CD4-positive, alpha-beta memory T cell (primary cell): ENCODE results near the gene RGS3. TPM values are rescaled to one million over a fixed set of nuclear protein-coding genes. Genes with fewer than 3 reads are reported as not detected.

Experiments
- CTCF ChIA-PET: fragments of 350-600 bp; sonication (Branson Sonifier 250); formaldehyde crosslinking; loops from one replicate; lab custom pipeline; 2021; ENCODE audit warnings: inconsistent platforms; ENCODE audit not compliant: partially characterized antibody; lab: Charles Lee
- POLR2A ChIA-PET: fragments of 350-600 bp; sonication (Branson Sonifier 250); formaldehyde crosslinking; loops from one replicate; lab custom pipeline; 2021; ENCODE audit not compliant: partially characterized antibody; lab: Charles Lee
- DNase-seq, 5 donors: peaks; one replicate each; pipeline versions ENCODE4 v3.0.0 to v3.0.0-alpha.2; 2020 to 2022; ENCODE audit warnings: mixed read lengths in 1 of 5
- H3K27ac ChIP-seq: one replicate; pipeline ENCODE4 v1.7.0; 2013; ENCODE audit warnings: low read depth, low read length
- H3K27me3 ChIP-seq: 2 replicates; pipeline ENCODE4 v1.7.0; 2013; ENCODE audit warnings: mild to moderate bottlenecking, low read length, moderate library complexity; ENCODE audit not compliant: insufficient read depth
- H3K36me3 ChIP-seq: 2 replicates; pipeline ENCODE4 v1.7.0; 2013; ENCODE audit warnings: mild to moderate bottlenecking, low read length, moderate library complexity; ENCODE audit not compliant: insufficient read depth
- H3K4me1 ChIP-seq: 2 replicates; pipeline ENCODE4 v1.7.0; 2013; ENCODE audit warnings: mild to moderate bottlenecking, low read length, moderate library complexity; ENCODE audit not compliant: insufficient read depth
- H3K4me3 ChIP-seq, 2 donors: one replicate each; pipeline ENCODE4 v1.7.0; 2013; ENCODE audit warnings: low read length in 2 of 2, mild to moderate bottlenecking in 1 of 2
- H3K9me3 ChIP-seq, 2 donors: one replicate each; pipeline ENCODE4 v1.7.0; 2013; ENCODE audit warnings: low read length in 2 of 2, control low read depth in 1 of 2; ENCODE audit not compliant: control insufficient read depth in 1 of 2
- H3K27ac Mint-ChIP-seq, 7 donors: one replicate each; pipeline ENCODE4 v1.8.0; 2020 to 2021; ENCODE audit warnings: mixed read lengths in 7 of 7, mild to moderate bottlenecking in 6 of 7, inconsistent platforms in 3 of 7, moderate library complexity in 3 of 7
- H3K27me3 Mint-ChIP-seq, 2 donors: one replicate each; pipeline ENCODE4 v1.8.0; 2020 to 2021; ENCODE audit warnings: mixed read lengths in 2 of 2
- H3K36me3 Mint-ChIP-seq, 2 donors: one replicate each; pipeline ENCODE4 v1.8.0; 2020 to 2021; ENCODE audit warnings: mixed read lengths in 2 of 2, inconsistent platforms in 1 of 2, mild to moderate bottlenecking in 1 of 2
- H3K4me1 Mint-ChIP-seq, 4 donors: one replicate each; pipeline ENCODE4 v1.8.0; 2020 to 2021; ENCODE audit warnings: mixed read lengths in 4 of 4, mild to moderate bottlenecking in 1 of 4
- H3K4me3 Mint-ChIP-seq, 8 donors: one replicate each; pipeline ENCODE4 v1.8.0; 2020 to 2021; ENCODE audit warnings: mixed read lengths in 8 of 8, mild to moderate bottlenecking in 7 of 8, moderate library complexity in 6 of 8, inconsistent platforms in 3 of 8
- H3K9me3 Mint-ChIP-seq, 8 donors: one replicate each; pipeline ENCODE4 v1.8.0; 2020 to 2021; ENCODE audit warnings: mixed read lengths in 8 of 8, mild to moderate bottlenecking in 5 of 8, inconsistent platforms in 3 of 8, moderate library complexity in 1 of 8
- intact Hi-C: fragments of 100-400 bp; cut with micrococcal nuclease; formaldehyde crosslinking; loops from one replicate; pipeline ENCODE4 v1.15.1; 2023
- polyA plus RNA-seq, 2 donors: library from polyadenylated mRNA; unstranded; fragments of 300-500 nt; fragmentation: Illumina TruSeq; gene quantifications; one replicate each; pipeline ENCODE4 v1.2.3, GENCODE V29; 2021
- total RNA-seq, 2 experiments: library from RNA; stranded (reverse); gene quantifications; one replicate each; pipeline ENCODE4 v1.2.3, GENCODE V29; 2021

RGS3 gene
- total and polyA plus RNA-seq, 4 experiments from 2014 or later, result 3.4 to 23.2 (median 18.0) TPM

GRCh38 chr9:113503613-113504211 is 40.2 kb downstream of the RGS3 start:
- ChIA-PET POLR2A (interaction anchor here (1.1 kb wide), 1 partner anchor 9 kb away, joined by 3 read pairs; no protein-coding TSS in a partner anchor), CTCF (interaction anchor here (1.2 kb wide), 1 partner anchor 78 kb away, joined by 3 read pairs; no protein-coding TSS in a partner anchor)
- Histone ChIP-seq H3K9me3 (no peaks in the 10 kb centered on the region), H3K4me1 (no peaks in the 10 kb centered on the region), H3K27ac (no peak overlapping the region), H3K27me3 (no peaks in the 10 kb centered on the region), H3K36me3 (no peaks in the 10 kb centered on the region), H3K4me3 (no peak overlapping the region)
- Mint-ChIP-seq H3K36me3 (no peaks in the 10 kb centered on the region), H3K27me3 (no peaks in the 10 kb centered on the region), H3K4me3 (no peak overlapping the region), H3K4me1 (peaks cover 2 to 9% (median 5%) of the 10 kb centered on the region in 4 donors), H3K9me3 (no peaks in the 10 kb centered on the region), H3K27ac (peak overlapping the region in 1 of 7 donors; percentile 92)
- intact Hi-C loops, result no loop called here
- no peak for DNase-seq

GRCh38 chr9:113504725-113505590 is 41.4 kb downstream of the RGS3 start:
- Histone ChIP-seq H3K9me3 (no peaks in the 10 kb centered on the region), H3K4me1 (no peaks in the 10 kb centered on the region), H3K27ac (no peak overlapping the region), H3K36me3 (no peaks in the 10 kb centered on the region), H3K27me3 (no peaks in the 10 kb centered on the region), H3K4me3 (no peak overlapping the region)
- Mint-ChIP-seq H3K9me3 (no peaks in the 10 kb centered on the region), H3K27me3 (no peaks in the 10 kb centered on the region), H3K36me3 (no peaks in the 10 kb centered on the region), H3K4me3 (no peak overlapping the region), H3K27ac (peak overlapping the region in 1 of 7 donors; percentile 66), H3K4me1 (peaks cover 0 to 5% (median under 1%) of the 10 kb centered on the region in 4 donors)
- POLR2A ChIA-PET, result no interaction called here
- no peak for DNase-seq
- CTCF ChIA-PET, result interaction anchor here (1.0 to 1.2 kb wide), 2 partner anchors 77 to 151 kb away, joined by 3 read pairs; no protein-coding TSS in a partner anchor
- intact Hi-C loops, result no loop called here

- H3K9me3 Mint-ChIP-seq, result no peaks in the 10 kb centered on the region
- peaks cover 2 to 16% (median 6%) of the 10 kb centered on the region in 4 donors for H3K4me1 Mint-ChIP-seq
- H3K9me3 ChIP-seq, result no peaks in the 10 kb centered on the region
- ChIA-PET CTCF (interaction anchor here (0.9 to 1.4 kb wide), 2 partner anchors 11 to 60 kb away, joined by 3 to 5 read pairs; no protein-coding TSS in a partner anchor), POLR2A (no interaction called here)
- no peaks in the 10 kb centered on the region for H3K27me3 Mint-ChIP-seq
- H3K27ac Mint-ChIP-seq, result no peak overlapping the region
- H3K4me1 ChIP-seq, result peaks cover 4% of the 10 kb centered on the region
- H3K27me3 ChIP-seq, result no peaks in the 10 kb centered on the region
- no peak overlapping the region for H3K4me3 Mint-ChIP-seq
- no peaks in the 10 kb centered on the region for H3K36me3 Mint-ChIP-seq
- no peak overlapping the region for H3K27ac ChIP-seq
- DNase-seq, result no peak
- intact Hi-C loops, result no loop called here
- no peak overlapping the region for H3K4me3 ChIP-seq
- H3K36me3 ChIP-seq, result no peaks in the 10 kb centered on the region
Measured at GRCh38 chr9:113506090-113506589, 42.6 kb downstream of the RGS3 start.

GRCh38 chr9:113507256-113507655 is 43.7 kb downstream of the RGS3 start:
- Histone ChIP-seq H3K27me3 (no peaks in the 10 kb centered on the region), H3K9me3 (no peaks in the 10 kb centered on the region), H3K4me1 (peaks cover 16% of the 10 kb centered on the region), H3K36me3 (no peaks in the 10 kb centered on the region), H3K4me3 (no peak overlapping the region), H3K27ac (no peak overlapping the region)
- DNase-seq, result no peak
- no peak overlapping the region for H3K27ac Mint-ChIP-seq
- H3K9me3 Mint-ChIP-seq, result no peaks in the 10 kb centered on the region
- intact Hi-C loops, result no loop called here
- ChIA-PET CTCF (interaction anchor here (0.9 to 6.2 kb wide), 5 partner anchors 9 to 75 kb away, joined by 3 to 34 read pairs (median 6); no protein-coding TSS in a partner anchor), POLR2A (interaction anchor here (1.8 to 2.6 kb wide), 2 partner anchors 11 to 72 kb away, joined by 5 to 6 read pairs; no protein-coding TSS in a partner anchor)
- peaks cover 12 to 28% (median 17%) of the 10 kb centered on the region in 4 donors for H3K4me1 Mint-ChIP-seq
- H3K4me3 Mint-ChIP-seq, result no peak overlapping the region
- H3K36me3 Mint-ChIP-seq, result no peaks in the 10 kb centered on the region
- no peaks in the 10 kb centered on the region for H3K27me3 Mint-ChIP-seq

- Mint-ChIP-seq H3K27ac (peak overlapping the region in 2 of 7 donors; percentile 51 to 68), H3K36me3 (no peaks in the 10 kb centered on the region), H3K4me3 (no peak overlapping the region), H3K9me3 (no peaks in the 10 kb centered on the region), H3K27me3 (no peaks in the 10 kb centered on the region), H3K4me1 (peaks cover 20 to 32% (median 27%) of the 10 kb centered on the region in 4 donors)
- H3K27ac ChIP-seq, result no peak overlapping the region
- POLR2A ChIA-PET, result interaction anchor here (0.8 to 2.6 kb wide), 3 partner anchors 8 to 71 kb away, joined by 3 to 6 read pairs (median 5); no protein-coding TSS in a partner anchor
- no peak overlapping the region for H3K4me3 ChIP-seq
- H3K4me1 ChIP-seq, result peaks cover 25% of the 10 kb centered on the region
- CTCF ChIA-PET, result interaction anchor here (0.9 to 6.2 kb wide), 7 partner anchors 8 to 85 kb away, joined by 3 to 34 read pairs (median 6); no protein-coding TSS in a partner anchor
- H3K36me3 ChIP-seq, result no peaks in the 10 kb centered on the region
- intact Hi-C loops, result no loop called here
- no peaks in the 10 kb centered on the region for H3K9me3 ChIP-seq
- no peak for DNase-seq
- H3K27me3 ChIP-seq, result no peaks in the 10 kb centered on the region
Measured at GRCh38 chr9:113508111-113508749, 44.7 kb downstream of the RGS3 start.

GRCh38 chr9:113509463-113509862 is 45.9 kb downstream of the RGS3 start:
- Mint-ChIP-seq H3K9me3 (no peaks in the 10 kb centered on the region), H3K27ac (peak overlapping the region in 4 of 7 donors; percentile 26 to 64 (median 31)), H3K4me1 (peaks cover 30 to 45% (median 38%) of the 10 kb centered on the region in 4 donors), H3K27me3 (no peaks in the 10 kb centered on the region), H3K36me3 (no peaks in the 10 kb centered on the region), H3K4me3 (peak overlapping the region in 1 of 8 donors; percentile 36)
- Histone ChIP-seq H3K4me1 (peaks cover 38% of the 10 kb centered on the region), H3K27me3 (no peaks in the 10 kb centered on the region), H3K4me3 (no peak overlapping the region), H3K27ac (no peak overlapping the region), H3K36me3 (no peaks in the 10 kb centered on the region), H3K9me3 (no peaks in the 10 kb centered on the region)
- intact Hi-C loops, result no loop called here
- ChIA-PET CTCF (interaction anchor here (1.1 to 6.2 kb wide), 6 partner anchors 8 to 80 kb away, joined by 3 to 34 read pairs (median 6); no protein-coding TSS in a partner anchor), POLR2A (interaction anchor here (1.1 to 2.6 kb wide), 2 partner anchors 9 to 29 kb away, joined by 3 to 6 read pairs; no protein-coding TSS in a partner anchor)
- DNase-seq, result no peak
